Stimulated activated CD8-positive, alpha-beta memory T cell treated with anti-CD3 and anti-CD28 coated beads, Interleukin-15, amount 100 ng/mL, for 1 hour (primary cell): ENCODE results near the gene MAGEB6B.
"Not testable (repeated sequence)": the region's sequence is repeated elsewhere in the genome, so short reads cannot be mapped to it uniquely, and the experiment has no call there.

Experiments
- DNase-seq: peaks from one replicate; pipeline ENCODE4 v3.0.0-alpha.2; 2020; ENCODE audit warnings: low read depth

The MAGEB6B gene, protein sequence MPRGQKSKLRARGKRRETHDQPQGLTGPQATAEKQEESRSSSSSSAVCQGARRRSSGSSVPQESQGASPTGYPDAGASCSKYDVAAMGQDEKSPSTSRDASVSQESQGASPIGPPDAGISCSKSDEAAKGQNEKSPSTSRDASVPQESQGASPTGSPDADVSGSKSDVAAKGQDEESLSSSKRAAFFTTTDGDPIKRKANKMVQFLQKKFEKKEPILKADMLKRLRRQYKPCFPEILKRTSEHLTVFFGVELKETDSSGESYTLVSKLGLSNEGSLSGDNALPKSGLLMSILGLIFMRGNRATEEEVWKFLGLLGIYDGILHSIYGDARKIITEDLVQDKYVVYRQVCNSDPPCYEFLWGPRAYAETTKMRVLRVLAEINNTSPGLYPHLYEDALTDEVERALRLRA

DNA sequence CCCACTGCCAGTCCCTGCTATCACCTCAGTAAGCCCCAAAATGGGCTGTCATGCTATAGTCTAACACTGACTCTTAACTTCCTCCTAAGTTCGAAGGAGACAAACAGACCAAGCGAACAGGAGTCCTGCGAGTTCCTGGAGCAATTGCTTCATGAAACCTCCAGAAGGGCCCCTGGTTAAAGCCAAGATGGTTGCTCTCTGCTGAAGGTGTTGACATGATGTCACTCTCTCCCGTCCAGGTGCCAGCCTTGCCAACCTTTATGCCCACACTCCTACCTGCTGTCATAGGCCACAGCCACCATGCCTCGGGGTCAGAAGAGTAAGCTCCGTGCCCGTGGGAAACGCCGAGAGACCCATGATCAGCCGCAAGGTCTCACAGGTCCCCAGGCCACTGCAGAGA, at the start of gene MAGEB6B:
Gene MAGEB6B (plus strand): TSS at position 301 of the 400 bp plus-strand sequence. CDS start 0 bp downstream, at position 301.
- DNase-seq: no peak

DNA sequence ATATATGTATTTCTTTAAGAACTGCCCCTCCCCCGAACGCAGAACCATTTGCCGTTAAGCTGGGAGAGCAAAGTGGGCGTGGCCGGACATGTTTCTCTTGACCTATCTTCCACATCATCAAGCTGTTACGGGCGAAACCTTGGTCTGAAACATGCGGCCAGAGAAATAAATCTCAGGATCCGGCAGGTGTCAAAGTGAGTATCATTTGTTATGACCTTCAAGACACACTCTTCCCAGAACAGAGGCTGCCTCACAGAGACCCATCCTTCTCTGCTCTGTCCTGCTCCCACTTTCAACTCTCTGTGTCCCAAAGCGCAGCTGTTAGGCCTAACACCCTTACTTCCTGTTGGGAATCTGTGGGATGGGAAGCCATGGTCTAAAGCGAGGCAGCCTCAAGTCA, 22.1 kb upstream of the MAGEB6B start, which contains the start of gene MAGEB18:
Gene MAGEB18 (plus strand): TSS at position 70 of the 400 bp plus-strand sequence. CDS start 643 bp downstream, outside the sequence.
- no peak for DNase-seq

- DNase-seq: no peak
Measured at GRCh38 chrX:26146024-26146423, 14.4 kb upstream of the MAGEB6B start.

DNA sequence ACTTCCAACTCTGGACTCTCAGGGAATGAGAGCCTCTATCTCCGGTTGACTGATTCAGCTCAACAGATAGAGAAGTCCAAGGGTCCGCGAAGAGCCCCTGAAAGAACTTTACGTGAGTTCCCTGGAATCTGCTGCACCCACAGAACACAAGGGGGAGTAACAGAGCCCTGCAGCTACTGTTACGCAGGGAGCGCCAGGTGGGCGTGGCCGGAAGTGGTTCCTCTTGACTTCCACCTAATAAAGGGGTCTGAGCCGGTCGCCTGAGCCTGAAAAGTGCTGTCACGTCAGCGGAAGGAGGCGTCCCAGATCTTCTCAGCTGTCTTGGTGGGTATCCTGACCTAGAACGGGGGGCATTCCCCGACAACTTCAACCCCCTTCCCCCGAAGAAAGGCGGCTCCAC, 31.8 kb downstream of the MAGEB6B start, which contains the start of gene MAGEB6:
Gene MAGEB6 (plus strand): TSS at position 237 of the 400 bp plus-strand sequence. CDS start 1,407 bp downstream, outside the sequence.
- DNase-seq: no peak

GRCh38 chrX:26203561-26203960, 43.2 kb downstream of the MAGEB6B start:
- DNase-seq: no peak

- not testable (repeated sequence) for DNase-seq
Measured at GRCh38 chrX:26204717-26205116, 44.3 kb downstream of the MAGEB6B start.

- no peak for DNase-seq
Measured at GRCh38 chrX:26208012-26208411, 47.6 kb downstream of the MAGEB6B start.
